ENCODE data around the gene B3GNT4.
"Not testable (repeated sequence)": the region's sequence is repeated elsewhere in the genome, so short reads cannot be mapped to it uniquely, and the experiment has no call there.

Gene B3GNT4

GRCh38 chr12:122215771-122216170, 12.3 kb downstream of the B3GNT4 start:
- DNase-seq (ENCODE audit: low read depth in 2 of 2), result no peak

- no peak for DNase-seq (ENCODE audit: low read depth in 2 of 2)
These were observed 12.9 kb downstream of the B3GNT4 start for GRCh38 chr12:122216445-122216844.

- peak; percentile 100 for DNase-seq (ENCODE audit: low read depth in 2 of 2)
These were observed 22.3 kb downstream of the B3GNT4 start, which contains the start of gene DIABLO for GRCh38 chr12:122225683-122226365. Gene DIABLO, minus strand, starts transcription at chr12:122226052. Its CDS starts 38 bp downstream, at chr12:122226014.

- DNase-seq (ENCODE audit: low read depth in 2 of 2), result no peak
These were observed 23.0 kb downstream of the B3GNT4 start for GRCh38 chr12:122226366-122227125.

- no peak for DNase-seq (ENCODE audit: low read depth in 2 of 2)
These were observed 23.8 kb downstream of the B3GNT4 start for GRCh38 chr12:122227341-122227740.

GRCh38 chr12:122228092-122228491, 24.6 kb downstream of the B3GNT4 start:
- no peak for DNase-seq (ENCODE audit: low read depth in 2 of 2)

GRCh38 chr12:122230798-122231197, 27.3 kb downstream of the B3GNT4 start:
- no peak for DNase-seq (ENCODE audit: low read depth in 2 of 2)

GRCh38 chr12:122232691-122233090, 29.2 kb downstream of the B3GNT4 start:
- no peak for DNase-seq (ENCODE audit: low read depth in 2 of 2)

- DNase-seq (ENCODE audit: low read depth in 2 of 2), result no peak
These were observed 32.2 kb downstream of the B3GNT4 start for GRCh38 chr12:122235741-122236140.

- no peak for DNase-seq (ENCODE audit: low read depth in 2 of 2)
These were observed 35.4 kb downstream of the B3GNT4 start for GRCh38 chr12:122238861-122239260.

- DNase-seq (ENCODE audit: low read depth in 2 of 2), result no peak
These were observed 40.5 kb downstream of the B3GNT4 start for GRCh38 chr12:122243965-122244364.

- no peak for DNase-seq (ENCODE audit: low read depth in 2 of 2)
These were observed 41.3 kb downstream of the B3GNT4 start for GRCh38 chr12:122244565-122245371.

GRCh38 chr12:122245553-122245952, 42.0 kb downstream of the B3GNT4 start:
- no peak for DNase-seq (ENCODE audit: low read depth in 2 of 2)

- no peak for DNase-seq (ENCODE audit: low read depth in 2 of 2)
These were observed 46.5 kb downstream of the B3GNT4 start for GRCh38 chr12:122250047-122250446.

- no peak for DNase-seq (ENCODE audit: low read depth in 2 of 2)
These were observed 47.0 kb downstream of the B3GNT4 start for GRCh38 chr12:122250536-122250935.

- DNase-seq (ENCODE audit: low read depth in 2 of 2), result not testable (repeated sequence)
These were observed 55.0 kb downstream of the B3GNT4 start for GRCh38 chr12:122258462-122258861.

Measured in stimulated activated CD4-positive, alpha-beta T cell treated with anti-CD3 and anti-CD28 coated beads, Interleukin-4, amount 100 ng/mL, for 48 hours (primary cell).